SU-DHL-6 (cell line): ENCODE results near the gene PBX1.

Experiments
- H2AFZ ChIP-seq: fragments of 200-600 bp; sonication (generic); 2 replicates; pipeline ENCODE4 v1.6.1; 2014; ENCODE audit warnings: low read depth, mild to moderate bottlenecking, moderate library complexity, mixed read lengths, antibody characterized with exemption, low read length; ENCODE audit not compliant: severe bottlenecking
- H3F3A ChIP-seq: fragments of 200-600 bp; shearing (Covaris generic); 2 replicates; pipeline ENCODE4 v1.6.0; 2016; ENCODE audit warnings: antibody characterized with exemption, mild to moderate bottlenecking; ENCODE audit not compliant: insufficient read depth
- H3K27ac ChIP-seq: fragments of 200-600 bp; sonication (generic); 2 replicates; pipeline ENCODE4 v1.5.1; 2016; ENCODE audit warnings: low read depth, mild to moderate bottlenecking, low read length, moderate library complexity, mixed read lengths
- H3K27me3 ChIP-seq: fragments of 200-600 bp; sonication (generic), shearing (Covaris generic); 2 replicates; pipeline ENCODE4 v1.6.0; 2014; ENCODE audit warnings: mild to moderate bottlenecking, low read length
- H3K36me3 ChIP-seq: fragments of 200-600 bp; sonication (generic); 2 replicates; pipeline ENCODE4 v1.6.1; 2014; ENCODE audit warnings: mild to moderate bottlenecking, low read length, mixed read lengths
- H3K4me2 ChIP-seq: fragments of 300-600, 200-600 bp; shearing (Covaris generic), sonication (generic); 2 replicates; pipeline ENCODE4 v1.6.0; 2014; ENCODE audit warnings: low read length, low read depth, mild to moderate bottlenecking; ENCODE audit not compliant: poor library complexity, severe bottlenecking
- H3K4me3 ChIP-seq: fragments of 200-600 bp; sonication (generic); 2 replicates; pipeline ENCODE4 v1.5.1; 2014; ENCODE audit warnings: antibody characterized with exemption, low read length, mild to moderate bottlenecking, mixed read lengths; ENCODE audit not compliant: insufficient read depth, poor library complexity, severe bottlenecking
- H3K79me2 ChIP-seq: fragments of 200-600 bp; sonication (generic); 2 replicates; pipeline ENCODE4 v1.6.1; 2014; ENCODE audit warnings: mild to moderate bottlenecking, low read length, moderate library complexity; ENCODE audit not compliant: insufficient read depth
- H3K9ac ChIP-seq: fragments of 200-600 bp; sonication (generic); 2 replicates; pipeline ENCODE4 v1.7.0; 2014; ENCODE audit warnings: mild to moderate bottlenecking, low read length
- H3K9me2 ChIP-seq: fragments of 200-600 bp; sonication (generic); replicated peaks from 2 replicates; pipeline ENCODE4 v1.6.1; 2014; ENCODE audit warnings: low read length; ENCODE audit not compliant: insufficient read depth
- H3K9me3 ChIP-seq: fragments of 200-600 bp; sonication (generic); 2 replicates; pipeline ENCODE4 v1.6.1; 2014; ENCODE audit warnings: low read length, mixed read lengths; ENCODE audit not compliant: insufficient read depth
- H4K20me1 ChIP-seq: fragments of 200-600 bp; sonication (generic); 2 replicates; pipeline ENCODE4 v1.6.1; 2014; ENCODE audit warnings: low read depth, mild to moderate bottlenecking, antibody characterized with exemption, low read length, moderate library complexity, mixed read lengths
- EZH2phosphoT487 ChIP-seq: fragments of 200-600 bp; sonication (generic), shearing (Covaris generic); conservative IDR thresholded peaks from 2 replicates; pipeline ENCODE4 v1.6.1; 2018; ENCODE audit warnings: mild to moderate bottlenecking, antibody characterized with exemption, low read length, moderate library complexity, mixed read lengths
- TF ChIP-seq, protein P1 (sequence below): fragments of 200-600 bp; sonication (generic); IDR thresholded peaks from one replicate; pipeline ENCODE4 v1.5.1; 2017; ENCODE audit warnings: antibody characterized with exemption, mild to moderate bottlenecking, low read length, moderate library complexity; ENCODE audit not compliant: insufficient read depth, poor library complexity, severe bottlenecking

Gene PBX1

DNA sequence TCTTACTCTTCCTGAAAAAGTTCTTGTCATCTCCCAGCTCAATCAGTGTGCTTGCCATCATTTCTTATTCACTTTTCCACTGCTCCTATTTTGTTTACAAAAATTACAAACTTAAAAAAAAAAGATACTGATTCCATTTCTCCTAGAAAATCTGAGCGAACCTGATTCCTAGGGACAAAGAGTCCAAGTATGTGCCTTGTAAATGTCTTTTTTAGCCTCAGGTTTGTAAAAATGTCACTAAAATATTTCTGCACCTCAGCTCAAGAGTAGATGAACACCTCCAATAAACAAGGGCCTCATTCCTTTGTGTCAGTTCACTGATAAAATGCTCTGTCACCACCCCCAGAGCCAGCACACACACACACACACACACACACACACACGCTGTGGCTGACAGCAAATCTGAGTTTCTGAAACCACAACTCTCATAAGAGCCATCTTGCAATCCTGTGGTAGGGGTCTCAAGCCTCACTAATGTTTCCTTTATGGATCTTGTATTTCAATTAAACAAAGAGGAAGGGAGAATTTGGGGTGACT is 299.2 kb downstream of the PBX1 start:
- H2AFZ ChIP-seq: no peak overlapping the region
- no peaks in the 10 kb centered on the region for H3K79me2 ChIP-seq
- H3K4me2 ChIP-seq: no peak overlapping the region
- H3K36me3 ChIP-seq: no peaks in the 10 kb centered on the region
- H3K9me3 ChIP-seq: no peaks in the 10 kb centered on the region
- no peaks in the 10 kb centered on the region for H3F3A ChIP-seq
- no peak for TF ChIP-seq EZH2phosphoT487
- TF ChIP-seq, protein P1, sequence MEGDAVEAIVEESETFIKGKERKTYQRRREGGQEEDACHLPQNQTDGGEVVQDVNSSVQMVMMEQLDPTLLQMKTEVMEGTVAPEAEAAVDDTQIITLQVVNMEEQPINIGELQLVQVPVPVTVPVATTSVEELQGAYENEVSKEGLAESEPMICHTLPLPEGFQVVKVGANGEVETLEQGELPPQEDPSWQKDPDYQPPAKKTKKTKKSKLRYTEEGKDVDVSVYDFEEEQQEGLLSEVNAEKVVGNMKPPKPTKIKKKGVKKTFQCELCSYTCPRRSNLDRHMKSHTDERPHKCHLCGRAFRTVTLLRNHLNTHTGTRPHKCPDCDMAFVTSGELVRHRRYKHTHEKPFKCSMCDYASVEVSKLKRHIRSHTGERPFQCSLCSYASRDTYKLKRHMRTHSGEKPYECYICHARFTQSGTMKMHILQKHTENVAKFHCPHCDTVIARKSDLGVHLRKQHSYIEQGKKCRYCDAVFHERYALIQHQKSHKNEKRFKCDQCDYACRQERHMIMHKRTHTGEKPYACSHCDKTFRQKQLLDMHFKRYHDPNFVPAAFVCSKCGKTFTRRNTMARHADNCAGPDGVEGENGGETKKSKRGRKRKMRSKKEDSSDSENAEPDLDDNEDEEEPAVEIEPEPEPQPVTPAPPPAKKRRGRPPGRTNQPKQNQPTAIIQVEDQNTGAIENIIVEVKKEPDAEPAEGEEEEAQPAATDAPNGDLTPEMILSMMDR: no peak
- no peak overlapping the region for H3K27ac ChIP-seq
- H3K9me2 ChIP-seq: no peaks in the 10 kb centered on the region
- no peaks in the 10 kb centered on the region for H3K27me3 ChIP-seq
- no peak overlapping the region for H3K4me3 ChIP-seq
- no peaks in the 10 kb centered on the region for H4K20me1 ChIP-seq
- no peak overlapping the region for H3K9ac ChIP-seq

- Histone ChIP-seq H3K9ac (no peak overlapping the region), H3K4me2 (no peak overlapping the region), H4K20me1 (no peaks in the 10 kb centered on the region), H3K9me3 (no peaks in the 10 kb centered on the region), H3K79me2 (no peaks in the 10 kb centered on the region), H3K27me3 (no peaks in the 10 kb centered on the region), H3F3A (no peaks in the 10 kb centered on the region), H3K27ac (no peak overlapping the region), H3K9me2 (no peaks in the 10 kb centered on the region), H2AFZ (no peak overlapping the region), H3K36me3 (no peaks in the 10 kb centered on the region), H3K4me3 (no peak overlapping the region)
- TF ChIP-seq EZH2phosphoT487: no peak
- TF ChIP-seq, protein P1: no peak
Measured at GRCh38 chr1:164861632-164862031, 302.6 kb downstream of the PBX1 start.

- TF ChIP-seq, protein P1: no peak
- TF ChIP-seq EZH2phosphoT487: no peak
- Histone ChIP-seq H3K27ac (no peak overlapping the region), H3K4me2 (no peak overlapping the region), H2AFZ (no peak overlapping the region), H3K9me3 (no peaks in the 10 kb centered on the region), H3K4me3 (no peak overlapping the region), H3K79me2 (no peaks in the 10 kb centered on the region), H4K20me1 (no peaks in the 10 kb centered on the region), H3K27me3 (no peaks in the 10 kb centered on the region), H3K36me3 (no peaks in the 10 kb centered on the region), H3K9me2 (no peaks in the 10 kb centered on the region), H3K9ac (no peak overlapping the region), H3F3A (no peaks in the 10 kb centered on the region)
Measured at GRCh38 chr1:164863056-164863455, 304.1 kb downstream of the PBX1 start.
